Measurements from ENCODE around the gene FARS2. TPM values are rescaled to one million over a fixed set of nuclear protein-coding genes. Genes with fewer than 3 reads are reported as not detected.

Gene FARS2
- total RNA-seq, 2 donors from 2014 or later = 8.2 to 29.0 TPM

DNA sequence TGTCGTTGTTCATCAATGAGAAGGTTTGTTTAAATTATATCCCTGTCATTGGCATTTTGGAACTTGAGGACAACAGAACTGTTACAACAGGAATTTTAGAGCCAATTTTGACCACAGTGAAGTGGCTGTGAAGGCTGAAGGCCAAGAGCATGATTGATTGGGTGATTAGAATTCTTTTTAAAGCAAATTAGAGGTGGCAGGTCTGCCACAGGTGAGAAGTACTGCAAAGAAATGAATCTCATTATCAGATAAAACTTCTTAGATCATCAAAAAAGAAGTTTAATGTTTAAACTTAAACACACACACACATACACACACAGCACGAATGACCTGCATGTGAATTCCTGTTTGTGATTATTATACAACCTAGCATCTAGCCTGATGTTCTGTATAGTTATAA, 32.4 kb downstream of the FARS2 start:
- ATAC-seq = no peak
- DNase-seq (ENCODE audit: low spot score in 2 of 2) = no peak
- Mint-ChIP-seq H3K36me3 (peaks cover 0 to 10% of the 10 kb centered on the region in 2 donors), H3K27ac (peak overlapping the region in 1 of 2 donors; percentile 3), H3K9me3 (peaks cover 5 to 11% of the 10 kb centered on the region in 2 donors)

DNA sequence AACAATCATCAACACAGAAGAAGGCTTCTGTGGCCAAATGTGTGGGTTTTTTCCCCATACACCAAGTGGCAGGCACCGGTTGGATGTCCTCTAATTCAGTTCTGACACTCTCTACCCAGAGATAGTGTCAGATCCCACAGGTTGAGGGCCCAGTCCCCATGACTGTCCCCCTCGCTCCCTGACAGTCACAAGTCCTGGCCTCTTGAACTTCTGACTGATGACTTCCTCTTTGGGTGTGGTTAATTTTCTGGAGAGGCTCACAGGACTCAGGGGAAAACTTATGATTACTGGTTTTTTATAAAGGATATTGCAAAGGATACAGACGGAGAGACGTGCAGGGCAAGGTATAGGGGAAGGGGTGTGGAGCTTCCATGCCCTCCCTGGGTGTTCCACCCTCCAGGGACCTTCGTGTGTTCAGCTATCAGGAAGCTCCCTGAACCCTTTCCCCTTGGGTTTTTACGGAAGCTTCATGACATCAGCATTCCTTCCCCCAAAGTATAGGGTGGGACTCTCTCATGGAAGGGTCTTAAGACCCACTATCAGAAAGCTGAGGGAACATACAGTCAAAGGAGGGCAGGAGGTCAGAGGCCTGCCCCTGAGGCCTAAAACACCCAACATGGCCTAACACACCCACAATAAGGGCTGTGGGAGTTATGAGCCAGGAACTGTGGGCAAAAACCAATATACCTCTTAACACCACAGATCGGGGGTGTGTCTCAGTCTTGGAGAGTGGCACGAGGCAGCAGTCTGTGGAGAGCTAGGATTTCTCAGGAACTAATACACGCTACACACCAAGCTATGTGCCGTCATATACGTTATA, 33.3 kb downstream of the FARS2 start:
- DNase-seq (ENCODE audit: low spot score in 2 of 2) = no peak
- peak overlapping the region; percentile 3 to 56 for H3K27ac Mint-ChIP-seq
- peaks cover 5 to 11% of the 10 kb centered on the region in 2 donors for H3K9me3 Mint-ChIP-seq
- ATAC-seq = peak in 1 of 2 donors; percentile 37
- peaks cover 0 to 10% of the 10 kb centered on the region in 2 donors for H3K36me3 Mint-ChIP-seq

DNA sequence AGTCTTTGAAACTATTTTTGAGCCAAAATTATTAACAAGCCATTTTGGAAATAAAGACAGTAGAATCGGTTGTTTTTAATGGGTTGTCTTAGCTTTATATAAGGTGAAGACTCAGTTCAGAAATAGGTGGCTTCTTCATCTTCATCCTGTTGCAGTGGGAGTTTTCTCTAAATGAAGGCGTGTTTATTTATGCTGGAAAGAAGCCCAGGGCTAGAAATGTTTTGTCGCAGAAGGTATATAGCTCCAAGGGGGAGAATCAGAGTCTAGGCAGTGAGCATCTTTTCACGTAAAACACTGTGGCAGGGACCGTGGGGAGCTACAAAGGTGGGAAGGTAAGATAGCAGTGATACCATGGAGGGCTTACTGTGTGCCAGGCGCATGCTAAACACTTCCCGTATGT, 34.3 kb downstream of the FARS2 start:
- ATAC-seq (no peak), DNase-seq (ENCODE audit: low spot score in 2 of 2) (no peak)
- Mint-ChIP-seq H3K36me3 (peaks cover 0 to 10% of the 10 kb centered on the region in 2 donors), H3K27ac (no peak overlapping the region), H3K9me3 (peaks cover 5 to 11% of the 10 kb centered on the region in 2 donors)

DNA sequence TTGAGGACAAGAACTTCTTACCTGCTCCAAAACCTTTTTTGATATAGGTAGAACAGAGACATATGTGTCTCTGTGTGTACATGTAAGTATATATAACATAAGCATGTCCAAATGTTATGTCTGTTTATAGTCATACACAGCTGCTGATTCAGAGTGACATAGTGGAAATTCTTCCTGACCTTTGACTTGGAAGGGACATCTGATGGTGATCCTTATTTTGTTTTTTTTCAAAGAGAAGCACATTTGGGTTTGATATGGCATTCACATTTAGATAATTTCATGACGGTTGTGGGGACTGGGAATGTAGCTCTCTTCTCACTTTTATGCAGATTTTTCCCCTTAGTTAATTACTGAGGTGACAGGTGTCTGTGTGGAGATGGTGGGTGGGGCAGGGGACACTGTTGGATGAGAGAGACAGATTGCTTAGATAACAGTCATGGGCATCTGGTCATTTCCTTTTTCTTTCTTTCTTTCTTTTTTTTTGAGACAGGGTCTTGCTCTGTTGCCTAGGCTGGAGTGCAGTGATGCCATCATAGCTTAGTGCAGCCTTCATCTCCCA, 39.0 kb downstream of the FARS2 start:
- DNase-seq (ENCODE audit: low spot score in 2 of 2) = no peak
- no peaks in the 10 kb centered on the region for H3K9me3 Mint-ChIP-seq
- peak overlapping the region in 1 of 2 donors; percentile 39 for H3K27ac Mint-ChIP-seq
- ATAC-seq = no peak
- H3K36me3 Mint-ChIP-seq = peaks cover 0 to 4% of the 10 kb centered on the region in 2 donors

DNA sequence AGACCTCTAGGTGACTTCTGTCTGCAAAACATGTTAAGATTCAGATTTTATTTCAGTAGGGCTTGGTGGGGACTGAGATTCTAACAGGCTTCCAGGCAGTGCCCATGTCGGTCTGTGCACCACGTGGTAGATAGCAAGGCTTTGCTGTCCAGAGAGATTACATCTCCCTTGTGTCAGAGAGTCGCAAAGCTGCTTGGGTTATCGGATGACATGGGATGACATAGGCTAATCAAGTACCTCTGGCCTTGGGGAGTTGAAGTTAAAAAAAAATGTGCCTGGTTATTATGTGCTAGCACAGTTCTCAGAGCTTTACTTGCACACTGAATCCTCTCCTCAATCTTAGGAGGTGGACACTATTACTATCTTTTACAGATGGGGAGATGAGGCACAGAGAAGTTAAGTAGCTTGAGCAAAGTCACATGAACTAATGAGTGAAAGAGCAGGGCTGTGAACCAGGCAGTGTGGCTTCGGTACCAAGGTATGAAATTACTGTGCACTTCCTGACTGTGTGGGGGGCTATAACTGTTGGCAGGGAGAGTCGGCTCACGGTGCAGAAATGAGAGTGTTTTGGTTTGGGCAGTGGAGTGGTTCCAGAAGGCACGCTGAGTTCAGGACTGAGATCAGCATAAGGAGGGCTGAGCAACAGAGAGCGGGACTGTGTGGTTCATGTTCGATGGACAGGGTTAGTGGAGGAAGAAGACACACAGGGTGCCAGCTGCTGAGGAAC, 41.1 kb downstream of the FARS2 start:
- DNase-seq (ENCODE audit: low spot score in 2 of 2) (peak in 1 of 2 donors; percentile 65), ATAC-seq (peak; percentile 90 to 97)
- H3K27ac Mint-ChIP-seq = peak overlapping the region; percentile 2 to 73
- H3K9me3 Mint-ChIP-seq = no peaks in the 10 kb centered on the region
- H3K36me3 Mint-ChIP-seq = peaks cover under 1% of the 10 kb centered on the region in 2 donors

DNA sequence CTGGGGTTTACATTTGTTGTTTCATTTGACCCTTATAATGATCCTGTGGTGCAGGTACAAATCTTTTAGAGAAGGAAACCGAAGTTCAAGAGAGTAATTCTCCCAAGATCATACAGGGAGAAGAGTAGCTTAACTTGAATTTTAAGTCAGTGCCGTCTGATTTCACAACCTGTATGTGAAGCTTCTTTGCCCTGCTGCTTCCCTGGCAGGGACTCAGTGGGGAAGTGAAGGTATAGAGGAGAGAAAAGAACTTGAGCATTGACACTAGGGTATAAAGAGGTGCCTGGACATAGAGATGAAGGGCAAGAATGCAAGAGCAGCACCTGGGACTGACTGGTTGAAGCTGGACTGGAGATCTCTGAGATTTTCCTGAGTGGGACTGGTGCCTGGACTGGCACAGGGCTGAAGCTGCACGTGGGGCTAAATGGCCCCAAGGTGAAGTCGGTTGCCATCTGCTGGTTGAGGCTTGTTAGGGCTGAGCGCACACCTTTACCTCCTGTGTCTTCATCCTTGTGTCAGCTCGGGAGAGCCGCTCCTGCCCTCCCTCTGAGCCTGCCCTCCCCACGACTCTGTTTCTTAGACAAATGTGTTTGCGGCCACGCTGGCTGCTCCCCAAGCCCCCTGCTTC, 41.8 kb downstream of the FARS2 start:
- ATAC-seq = peak; percentile 62 to 63
- Mint-ChIP-seq H3K27ac (peak overlapping the region; percentile 2 to 73), H3K36me3 (peaks cover 7 to 8% of the 10 kb centered on the region in 2 donors), H3K9me3 (no peaks in the 10 kb centered on the region)
- peak in 1 of 2 donors; percentile 56 for DNase-seq (ENCODE audit: low spot score in 2 of 2)

DNA sequence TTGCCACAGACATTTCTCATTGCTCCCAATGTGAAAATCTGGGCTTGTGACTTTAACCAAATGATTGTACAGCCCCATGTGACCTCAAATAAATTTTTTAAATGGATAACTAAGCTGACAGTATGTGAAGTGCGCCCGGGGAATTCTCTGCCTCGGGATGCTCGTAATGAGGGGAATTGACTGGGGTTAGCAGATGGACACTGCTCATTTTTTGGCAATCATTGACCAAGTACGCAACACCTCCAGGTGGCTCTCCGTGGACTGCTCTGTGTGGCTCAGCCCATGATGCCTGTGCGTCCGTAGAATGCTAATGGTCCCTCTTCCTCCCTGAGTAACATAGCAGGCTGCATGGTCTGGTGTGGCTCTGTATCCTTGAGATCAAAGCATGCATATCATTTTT, 42.4 kb downstream of the FARS2 start:
- Mint-ChIP-seq H3K27ac (no peak overlapping the region), H3K36me3 (peaks cover 7 to 8% of the 10 kb centered on the region in 2 donors), H3K9me3 (no peaks in the 10 kb centered on the region)
- ATAC-seq (no peak), DNase-seq (ENCODE audit: low spot score in 2 of 2) (no peak)

DNA sequence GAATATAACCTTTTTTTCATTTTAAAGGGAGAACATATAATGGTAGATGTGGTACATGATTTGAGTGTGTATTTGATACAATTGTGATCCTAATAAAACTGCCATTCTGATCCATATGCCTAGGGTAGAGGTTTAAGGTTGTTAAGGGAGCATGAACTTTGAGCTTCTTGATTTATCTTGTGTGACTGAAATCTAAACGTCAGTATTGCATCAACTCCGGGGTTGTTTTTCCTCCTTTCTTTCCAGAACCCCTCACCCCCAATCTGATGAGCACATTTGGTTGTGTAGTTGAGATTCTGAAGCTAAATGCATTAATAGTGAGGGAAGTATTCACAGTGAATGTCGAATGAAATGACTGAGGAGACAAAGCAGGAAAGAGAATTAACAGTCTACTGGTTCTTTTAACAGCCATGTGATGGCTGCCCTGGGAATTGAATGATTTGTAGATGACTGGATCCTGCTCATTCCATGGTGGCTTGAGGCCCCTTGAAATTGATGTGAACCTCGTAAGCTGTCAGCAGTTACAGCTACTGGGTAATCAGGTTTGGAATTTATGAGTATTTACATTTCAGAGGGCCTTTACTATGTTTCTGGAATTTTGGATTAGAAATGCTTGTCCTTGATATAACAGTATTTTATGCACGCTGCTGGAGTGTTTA, 44.8 kb downstream of the FARS2 start:
- Mint-ChIP-seq H3K9me3 (no peaks in the 10 kb centered on the region), H3K27ac (no peak overlapping the region), H3K36me3 (peaks cover 7 to 8% of the 10 kb centered on the region in 2 donors)
- DNase-seq (ENCODE audit: low spot score in 2 of 2) (no peak), ATAC-seq (no peak)

DNA sequence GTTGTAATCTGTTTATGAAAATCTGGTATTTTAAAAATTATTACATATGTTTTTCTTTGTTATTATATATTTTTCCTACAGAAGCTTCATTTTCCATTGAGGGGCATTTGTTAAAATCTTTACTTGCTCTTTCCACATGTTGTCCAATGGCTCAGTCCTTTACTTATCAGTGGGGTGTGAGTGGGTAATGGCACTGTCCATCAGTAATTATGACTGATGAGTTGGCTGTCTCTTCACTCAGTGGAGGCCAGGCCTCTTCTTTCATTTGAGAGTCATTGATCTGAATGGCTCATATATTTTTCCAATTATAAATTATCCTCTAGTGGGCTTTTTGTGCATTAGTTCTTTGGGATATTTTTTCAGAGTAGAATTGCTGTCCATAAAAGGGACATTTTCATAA, 45.7 kb downstream of the FARS2 start:
- ATAC-seq (no peak), DNase-seq (ENCODE audit: low spot score in 2 of 2) (no peak)
- H3K36me3 Mint-ChIP-seq = peaks cover 7 to 8% of the 10 kb centered on the region in 2 donors
- no peak overlapping the region for H3K27ac Mint-ChIP-seq
- no peaks in the 10 kb centered on the region for H3K9me3 Mint-ChIP-seq

DNA sequence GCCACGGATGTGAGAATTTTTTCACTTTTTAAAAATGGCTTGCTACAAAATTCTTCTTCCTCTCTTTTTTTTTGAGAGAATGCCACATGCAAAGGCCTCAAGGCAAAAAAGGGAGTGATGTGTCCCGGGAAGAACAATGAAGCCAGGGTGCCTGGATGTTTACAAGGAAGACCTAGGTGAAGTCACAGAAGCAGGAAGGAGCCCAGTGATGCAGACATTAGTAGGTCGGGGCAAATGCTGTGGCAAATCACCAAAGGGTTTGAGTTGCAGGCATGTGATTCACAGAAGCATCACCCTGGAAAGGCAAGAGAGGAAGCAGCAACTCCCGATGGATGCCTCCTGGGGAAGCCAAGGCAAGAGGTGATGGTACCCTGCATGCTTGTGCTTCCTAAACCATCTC, 46.8 kb downstream of the FARS2 start:
- DNase-seq (ENCODE audit: low spot score in 2 of 2) = no peak
- Mint-ChIP-seq H3K27ac (no peak overlapping the region), H3K9me3 (no peaks in the 10 kb centered on the region), H3K36me3 (peaks cover 7 to 8% of the 10 kb centered on the region in 2 donors)
- no peak for ATAC-seq

DNA sequence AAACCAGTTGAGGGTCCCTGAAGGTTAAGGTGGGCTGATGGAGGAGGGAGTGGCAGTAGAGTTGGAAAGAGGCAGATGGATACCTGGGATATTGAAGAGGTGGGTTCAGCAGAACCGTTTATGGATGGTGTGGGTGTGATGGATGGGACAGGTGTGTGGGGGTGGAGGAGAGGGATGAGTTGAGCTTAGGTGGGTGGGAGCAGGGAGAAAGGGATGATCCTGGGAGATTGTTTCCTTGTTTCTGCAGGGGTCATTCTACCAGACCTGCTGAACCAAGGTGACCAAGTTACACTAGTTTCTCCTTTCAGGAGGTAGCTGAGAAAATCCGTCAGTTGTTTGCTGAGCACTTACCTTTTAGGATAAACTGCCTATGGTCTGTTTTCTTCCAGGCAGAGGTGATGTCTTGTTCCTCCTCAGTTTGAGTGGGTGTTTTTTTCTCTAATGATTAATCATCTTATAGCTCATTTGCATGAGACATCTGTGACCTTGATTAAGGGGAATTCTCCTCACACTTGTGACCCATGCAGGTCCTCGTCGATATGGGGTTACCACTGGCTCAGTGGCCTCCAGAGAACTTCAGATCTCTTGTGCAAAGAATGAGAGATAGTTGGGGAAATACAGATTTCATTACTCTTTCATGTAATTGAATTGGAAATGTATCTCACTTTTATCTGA, 53.0 kb downstream of the FARS2 start:
- no peaks in the 10 kb centered on the region for H3K36me3 Mint-ChIP-seq
- ATAC-seq (peak in 1 of 2 donors; percentile 64), DNase-seq (ENCODE audit: low spot score in 2 of 2) (no peak)

DNA sequence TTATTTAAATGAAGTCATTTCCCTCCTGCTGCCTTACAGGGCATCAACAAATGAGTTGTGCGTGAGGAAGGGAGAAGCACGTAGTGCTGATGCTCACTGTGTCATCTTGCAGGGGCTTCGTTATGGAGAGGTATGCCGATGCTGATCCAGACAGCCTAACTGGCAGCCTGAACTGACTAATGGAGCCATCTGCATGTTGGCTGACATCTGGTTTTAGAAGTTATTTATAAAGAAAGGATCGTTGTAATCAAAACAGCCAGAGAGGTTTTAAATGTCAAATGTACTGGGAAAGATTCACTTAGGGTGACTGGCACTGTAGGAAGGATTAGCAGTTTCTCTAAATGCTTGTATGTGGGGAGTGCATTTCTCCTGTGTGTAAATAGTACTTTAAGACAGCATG, 54.6 kb downstream of the FARS2 start:
- peak overlapping the region in 1 of 2 donors; percentile 11 for H3K27ac Mint-ChIP-seq
- DNase-seq (ENCODE audit: low spot score in 2 of 2) (no peak), ATAC-seq (no peak)
- no peaks in the 10 kb centered on the region for H3K9me3 Mint-ChIP-seq
- no peaks in the 10 kb centered on the region for H3K36me3 Mint-ChIP-seq

More for the DNA sequence above, 53.0 kb downstream of the FARS2 start:
- Mint-ChIP-seq H3K9me3 (no peaks in the 10 kb centered on the region), H3K27ac (peak overlapping the region; percentile 36 to 49)

DNA sequence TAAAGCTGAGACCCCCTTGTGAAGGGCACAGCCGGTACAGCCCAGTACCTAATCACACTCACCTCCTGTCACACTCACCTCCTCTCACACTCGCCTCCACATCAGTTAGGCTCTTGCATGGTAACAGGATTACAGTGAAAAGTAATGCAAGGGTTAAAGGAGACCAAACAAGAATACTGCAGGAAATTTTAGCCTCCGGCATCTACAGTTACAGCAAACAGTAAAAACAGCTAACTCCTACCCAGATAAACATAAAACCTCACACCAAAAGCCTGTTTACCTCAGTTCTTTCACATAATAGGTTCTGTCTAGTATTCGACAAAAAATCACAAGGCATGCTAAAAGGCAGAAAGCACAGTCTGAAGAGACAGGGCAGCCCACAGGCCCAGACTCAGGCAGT, 55.6 kb downstream of the FARS2 start:
- Mint-ChIP-seq H3K27ac (no peak overlapping the region), H3K36me3 (no peaks in the 10 kb centered on the region), H3K9me3 (no peaks in the 10 kb centered on the region)
- DNase-seq (ENCODE audit: low spot score in 2 of 2) (no peak), ATAC-seq (no peak)

DNA sequence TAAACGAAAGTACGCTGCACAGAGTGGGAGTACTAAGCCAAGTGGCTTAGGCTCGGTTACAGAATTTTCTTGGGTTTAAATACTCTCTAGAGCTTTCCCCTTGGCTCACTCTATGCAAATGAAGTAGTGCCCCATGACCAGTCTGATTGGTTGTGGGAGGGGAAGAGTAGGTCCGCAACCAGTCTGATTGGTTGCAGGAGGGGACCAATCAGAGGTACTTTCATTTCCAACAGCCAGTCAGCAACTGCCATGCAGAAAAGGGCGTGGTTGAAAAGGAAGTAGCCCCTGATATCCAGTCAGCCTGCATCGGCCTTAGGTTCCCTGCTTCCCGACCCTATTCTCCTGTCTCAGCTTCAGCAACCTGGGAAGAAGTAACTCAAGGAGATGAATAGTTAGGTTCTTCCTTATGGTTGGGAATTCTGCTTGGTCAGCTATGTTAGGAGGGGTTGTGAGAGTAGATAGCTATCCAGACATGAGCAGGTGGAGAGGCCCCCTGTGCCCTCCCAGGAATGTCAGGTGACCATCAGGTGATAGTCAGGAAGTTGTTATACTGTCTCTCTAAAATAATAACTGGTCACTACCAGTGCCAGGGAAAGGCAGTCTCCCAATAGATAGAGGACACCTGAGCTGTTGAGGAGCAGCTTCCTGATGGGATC, 57.4 kb downstream of the FARS2 start:
- Mint-ChIP-seq H3K9me3 (no peaks in the 10 kb centered on the region), H3K27ac (no peak overlapping the region), H3K36me3 (peaks cover 0 to 4% of the 10 kb centered on the region in 2 donors)
- ATAC-seq (no peak), DNase-seq (ENCODE audit: low spot score in 2 of 2) (no peak)

DNA sequence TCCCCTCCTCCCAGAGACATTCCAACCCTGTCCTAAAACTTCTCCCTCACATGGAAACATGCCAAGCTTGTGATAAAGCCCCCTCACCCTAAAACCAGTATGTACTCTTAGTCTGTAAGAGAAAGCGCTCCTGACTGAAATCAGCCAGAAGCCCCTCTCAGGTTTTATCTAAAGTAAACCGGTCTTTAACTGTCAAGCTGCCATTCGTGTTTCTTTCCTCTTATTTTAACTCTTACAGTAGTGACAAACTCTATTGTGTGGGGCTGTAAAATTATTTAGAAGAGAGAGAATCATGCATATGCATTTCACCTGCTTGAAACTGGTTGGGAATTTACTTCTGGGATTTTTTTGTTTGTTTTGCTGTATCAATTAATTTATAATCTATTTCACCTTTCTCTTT, 62.7 kb downstream of the FARS2 start:
- Mint-ChIP-seq H3K27ac (no peak overlapping the region), H3K36me3 (peaks cover 10 to 18% of the 10 kb centered on the region in 2 donors), H3K9me3 (no peaks in the 10 kb centered on the region)
- no peak for DNase-seq (ENCODE audit: low spot score in 2 of 2)
- ATAC-seq = no peak

Data from activated naive CD4-positive, alpha-beta T cell treated with anti-CD3 and anti-CD28 coated beads, Interleukin-2, amount 50 U/mL, for 72 hours (primary cell).